AG09309 (cell line): ENCODE measurements around the gene CADM1.

ENCODE experiments used
- DNase-seq: peaks from one replicate; pipeline ENCODE4 v3.0.0-alpha.2; 2010; ENCODE audit warnings: low read depth
- H3K4me3 ChIP-seq: 2 replicates; pipeline ENCODE4 v1.5.1; 2011; ENCODE audit warnings: mild to moderate bottlenecking, low read depth, low read length, moderate library complexity; ENCODE audit not compliant: control insufficient read depth
- TF ChIP-seq, protein P1 (sequence below): IDR thresholded peaks from 2 replicates; pipeline ENCODE4 v1.5.1; 2011; ENCODE audit warnings: mild to moderate bottlenecking, low read depth, low read length, inconsistent platforms; ENCODE audit not compliant: insufficient read depth, control insufficient read depth; ENCODE audit errors: missing control alignments

CADM1 gene

DNA sequence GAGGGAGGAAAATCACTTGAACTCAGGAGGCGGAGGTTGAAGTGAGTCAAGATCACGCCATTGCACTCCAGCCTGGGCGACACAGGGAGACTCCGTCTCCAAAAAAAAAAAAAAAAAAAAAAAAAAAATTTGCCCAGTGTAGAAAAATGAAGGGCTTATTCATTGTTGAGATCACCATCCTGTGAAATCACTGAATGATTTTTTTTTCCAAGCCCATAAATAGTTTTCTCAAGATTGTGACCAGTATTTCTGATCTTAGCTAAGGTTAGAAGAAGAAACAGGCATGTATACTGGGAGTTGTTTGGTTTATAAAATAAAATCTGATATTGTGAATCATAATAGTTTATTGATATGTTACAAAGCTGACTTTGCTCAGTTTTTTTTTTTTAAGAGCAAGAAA, 269.4 kb downstream of the CADM1 start:
- DNase-seq, result no peak
- H3K4me3 ChIP-seq, result no peak overlapping the region
- TF ChIP-seq, protein P1, sequence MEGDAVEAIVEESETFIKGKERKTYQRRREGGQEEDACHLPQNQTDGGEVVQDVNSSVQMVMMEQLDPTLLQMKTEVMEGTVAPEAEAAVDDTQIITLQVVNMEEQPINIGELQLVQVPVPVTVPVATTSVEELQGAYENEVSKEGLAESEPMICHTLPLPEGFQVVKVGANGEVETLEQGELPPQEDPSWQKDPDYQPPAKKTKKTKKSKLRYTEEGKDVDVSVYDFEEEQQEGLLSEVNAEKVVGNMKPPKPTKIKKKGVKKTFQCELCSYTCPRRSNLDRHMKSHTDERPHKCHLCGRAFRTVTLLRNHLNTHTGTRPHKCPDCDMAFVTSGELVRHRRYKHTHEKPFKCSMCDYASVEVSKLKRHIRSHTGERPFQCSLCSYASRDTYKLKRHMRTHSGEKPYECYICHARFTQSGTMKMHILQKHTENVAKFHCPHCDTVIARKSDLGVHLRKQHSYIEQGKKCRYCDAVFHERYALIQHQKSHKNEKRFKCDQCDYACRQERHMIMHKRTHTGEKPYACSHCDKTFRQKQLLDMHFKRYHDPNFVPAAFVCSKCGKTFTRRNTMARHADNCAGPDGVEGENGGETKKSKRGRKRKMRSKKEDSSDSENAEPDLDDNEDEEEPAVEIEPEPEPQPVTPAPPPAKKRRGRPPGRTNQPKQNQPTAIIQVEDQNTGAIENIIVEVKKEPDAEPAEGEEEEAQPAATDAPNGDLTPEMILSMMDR, result no peak

DNA sequence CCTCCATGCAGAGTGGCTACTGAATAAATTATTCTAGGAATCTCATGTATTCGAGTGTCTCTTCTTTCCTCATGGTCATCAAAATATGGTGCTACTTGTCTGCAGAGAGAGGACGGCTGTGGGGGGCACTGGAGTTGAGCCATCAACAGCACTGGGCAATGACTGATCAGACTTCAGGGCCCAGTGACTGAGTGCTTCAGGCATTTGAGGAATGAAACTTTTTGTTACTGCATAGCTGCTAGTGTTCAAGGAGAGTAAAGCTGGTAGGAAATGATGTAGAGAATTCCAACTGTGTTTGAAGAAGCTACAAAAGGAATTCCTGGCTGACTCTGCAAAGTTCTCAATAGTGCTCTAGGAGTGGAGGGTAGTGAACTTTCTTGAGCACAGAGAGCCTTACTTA, 277.7 kb downstream of the CADM1 start:
- peak; percentile 49 for DNase-seq
- TF ChIP-seq, protein P1, result no peak

DNA sequence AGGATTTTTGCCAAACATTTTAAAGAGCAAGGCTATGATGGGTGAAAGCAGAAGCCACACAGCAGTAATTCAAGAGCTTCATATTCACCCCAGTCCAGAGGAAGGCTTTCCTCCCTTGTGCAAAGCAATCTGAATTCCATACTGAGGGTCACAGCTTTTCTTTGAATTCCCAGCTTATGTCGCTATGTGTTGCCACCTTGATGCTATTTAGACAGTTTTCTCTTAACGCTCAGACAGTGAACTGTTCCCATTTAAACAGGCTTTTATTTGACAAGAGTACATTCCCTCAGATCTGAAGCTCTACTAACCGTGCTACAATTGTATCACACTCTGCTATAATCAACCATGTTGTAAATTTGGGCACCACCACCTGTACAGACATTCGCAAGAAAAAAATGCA, 279.7 kb downstream of the CADM1 start:
- no peak overlapping the region for H3K4me3 ChIP-seq
- no peak for DNase-seq
- TF ChIP-seq, protein P1, result no peak

More for the DNA sequence above, 277.7 kb downstream of the CADM1 start:
- H3K4me3 ChIP-seq, result no peak overlapping the region

DNA sequence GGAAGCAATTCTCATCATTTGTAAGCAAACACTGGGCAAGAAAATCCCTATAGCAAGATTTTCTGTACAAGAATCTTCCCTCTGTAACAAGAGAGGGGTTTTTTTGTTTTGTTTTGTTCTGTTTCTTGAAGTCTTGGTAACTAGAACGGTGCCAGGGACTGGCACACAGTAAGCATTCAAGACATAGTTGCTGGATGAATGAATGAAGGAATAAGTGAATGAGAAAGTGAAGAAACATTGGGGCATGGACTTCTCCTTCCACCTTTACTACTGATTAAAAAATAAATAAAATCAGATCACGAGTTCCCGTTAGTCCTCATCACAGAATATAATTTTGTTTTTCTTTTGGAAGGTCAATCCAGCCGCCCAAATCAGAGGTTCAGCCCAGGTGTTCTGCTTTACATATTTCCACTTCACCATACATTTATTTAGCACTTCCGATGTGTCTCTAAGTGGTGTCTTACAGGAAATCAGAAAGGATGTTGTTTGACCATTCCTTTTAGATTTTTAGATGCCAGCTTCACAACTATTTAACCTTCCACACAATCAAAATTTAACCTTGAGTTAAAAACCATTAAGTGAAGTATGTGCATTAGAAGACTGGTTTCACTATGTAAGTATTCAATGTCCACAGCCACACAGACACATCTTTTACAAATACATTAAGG, 281.2 kb downstream of the CADM1 start:
- TF ChIP-seq, protein P1, result no peak
- H3K4me3 ChIP-seq, result no peak overlapping the region
- no peak for DNase-seq

DNA sequence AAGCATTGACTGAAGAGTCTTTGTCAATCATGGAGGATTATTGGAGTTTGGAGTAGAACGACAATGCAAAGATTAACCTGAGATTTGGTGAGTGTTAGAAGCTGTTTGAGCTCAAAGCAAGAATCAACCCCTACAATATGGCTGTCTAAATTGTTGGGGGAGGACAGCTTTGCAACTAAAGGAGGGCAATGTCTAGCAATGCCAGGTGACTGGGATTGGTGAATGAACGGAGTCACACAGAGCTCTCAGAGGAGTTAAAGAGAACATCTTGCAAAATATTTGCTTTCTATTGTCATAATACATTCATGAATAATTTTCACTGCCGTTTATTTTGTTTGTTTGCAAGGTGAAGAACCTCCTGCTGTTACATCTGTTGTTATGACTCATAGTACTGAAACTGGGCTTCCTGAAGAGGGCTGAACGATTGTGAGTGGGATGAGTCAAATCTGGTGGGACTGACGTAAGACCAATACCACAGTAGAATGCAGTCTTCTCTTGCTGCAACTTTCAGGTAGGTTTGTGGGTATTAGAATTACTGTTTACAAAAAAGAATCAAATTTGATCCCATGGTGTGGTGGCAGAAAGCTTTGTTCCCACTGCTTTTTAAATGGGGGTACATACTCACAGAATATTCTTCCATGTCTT, 281.9 kb downstream of the CADM1 start:
- DNase-seq, result peak; percentile 55
- no peak overlapping the region for H3K4me3 ChIP-seq
- TF ChIP-seq, protein P1, result no peak

DNA sequence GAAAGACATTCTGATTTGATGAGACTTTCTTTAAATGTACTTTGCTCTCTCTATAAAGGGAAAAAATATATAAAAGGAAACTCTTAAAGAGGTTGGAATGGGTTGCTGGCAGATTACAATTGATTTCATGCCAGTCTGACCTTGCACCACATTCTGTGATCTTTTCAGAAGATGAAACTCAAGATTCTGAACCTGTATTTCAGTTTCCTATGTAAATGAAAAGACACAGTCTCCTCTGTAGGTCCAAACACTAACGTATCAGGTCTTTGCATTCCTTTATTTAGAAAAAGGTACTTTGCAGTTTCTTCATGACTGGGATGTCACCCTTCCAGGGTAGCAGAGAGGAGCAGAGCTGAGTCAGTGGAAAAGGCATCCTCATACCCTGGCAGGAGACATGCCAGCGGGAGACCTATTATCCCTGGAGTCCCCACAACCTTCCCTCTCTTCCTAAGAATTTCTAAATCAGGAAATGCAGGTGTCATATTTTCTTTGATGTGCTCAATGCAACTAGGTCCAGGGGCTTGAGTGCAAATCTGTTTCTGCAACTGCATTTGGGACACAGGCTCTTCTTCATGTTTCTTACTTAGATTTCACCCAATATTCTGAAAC, 282.6 kb downstream of the CADM1 start:
- no peak overlapping the region for H3K4me3 ChIP-seq
- no peak for DNase-seq
- TF ChIP-seq, protein P1, result no peak
